Measurements from ENCODE around the gene C15orf39. TPM values are rescaled to one million over a fixed set of nuclear protein-coding genes. Genes with fewer than 3 reads are reported as not detected.

C15orf39 gene
- total and polyA plus RNA-seq, 9 of the 15 experiments (the other 6 are each of a cell fraction or from before 2014, with no cell fraction given), result 0.31 to 29.8 (median 4.4) TPM

- TF ChIP-seq ZBTB5 (IDR thresholded peaks at IDR 0.05) (no peak), ZNF239 (CRISPR knock-in tag; IDR thresholded peaks at IDR 0.05) (no peak), KLF13 (tag; IDR thresholded peaks at IDR 0.05; ENCODE audit: borderline replicate concordance, low read depth) (no peak), MEF2D (tag; conservative IDR thresholded peaks at IDR 0.05; ENCODE audit: low read depth) (peak; percentile 89)
Observed at GRCh38 chr15:75171408-75171807, 30.3 kb upstream of the C15orf39 start (continued).

- TF ChIP-seq ZNF785 (CRISPR knock-in tag; IDR thresholded peaks at IDR 0.05) (no peak), STAG1 (CRISPR knock-in tag; IDR thresholded peaks at IDR 0.05; ENCODE audit: borderline replicate concordance) (no peak), NFIC (IDR thresholded peaks at IDR 0.05) (peak; percentile 50; the same call in 1 of the 2 replicates), MYC (IDR thresholded peaks at IDR 0.05; ENCODE audit: low read depth, low read length) (no peak), MYC (CRISPR knock-in tag; IDR thresholded peaks at IDR 0.05; ENCODE audit: borderline replicate concordance, low read depth) (peak; percentile 34; the same call in 1 of the 2 replicates), MEIS2 (IDR thresholded peaks at IDR 0.05; ENCODE audit: partially characterized antibody) (peak; percentile 65)
- no peak for DNase-seq (ENCODE audit: extremely low read depth in 1 of 4, low spot score in 3 of 4)
- H3K9ac ChIP-seq (ENCODE audit: insufficient read depth in 1 of 2, low read depth in 2 of 2, low read length in 2 of 2), result peak overlapping the region in 1 of 2 experiments; percentile 14; a peak in 1 of 4 replicates
- intact Hi-C loops (cut with micrococcal nuclease) (no loop called here), in situ Hi-C loops (cut with MboI) (no loop called here)
- BruUV-seq (replicated peaks), result no TSS peak
- H3K27me3 ChIP-seq (ENCODE audit: control insufficient read depth in 2 of 2, insufficient read depth in 2 of 2, low read length in 2 of 2), result no peaks in the 10 kb centered on the region
- no peak; the same call in 2 of the 3 replicates for ATAC-seq
- WGBS (ENCODE audit: insufficient coverage, low coverage, missing lambda C conversion rate), result 48% methylated on average over 6 of the region's 6 CpGs
- no peak for FAIRE-seq
- H3K79me2 ChIP-seq (ENCODE audit: control insufficient read depth, insufficient read depth, low read length), result no peaks in the 10 kb centered on the region
- H3K9me3 ChIP-seq (replicated peaks; ENCODE audit: control insufficient read depth, insufficient read depth, low read depth, low read length), result peaks cover 2% of the 10 kb centered on the region; the same call in 1 of the 2 replicates
- H3K27ac ChIP-seq (ENCODE audit: extremely low read depth, low read depth, low read length), result no peak overlapping the region
- H3K36me3 ChIP-seq (ENCODE audit: control insufficient read depth, insufficient read depth, low read length), result no peaks in the 10 kb centered on the region
- H3K4me1 ChIP-seq (replicated peaks in 1 of 2; ENCODE audit: control insufficient read depth in 2 of 2, insufficient read depth in 2 of 2, low read length in 2 of 2), result peaks cover 8 to 38% of the 10 kb centered on the region in 2 experiments
- CTCF ChIA-PET (ENCODE audit: low intra/inter-chr PET ratio), result no interaction called here
- no peaks in the 10 kb centered on the region for H3K9me1 ChIP-seq (ENCODE audit: control insufficient read depth, insufficient read depth, low read length)
- H3K4me3 ChIP-seq, result no peak overlapping the region
- no peaks in the 10 kb centered on the region for H4K20me1 ChIP-seq (replicated peaks; ENCODE audit: control insufficient read depth, insufficient read depth, low read length)
- no peak overlapping the region; the same call in 1 of the 2 replicates for H2AFZ ChIP-seq (ENCODE audit: low read depth, low read length)
- POLR2A ChIA-PET, result no interaction called here
- H3K4me2 ChIP-seq (ENCODE audit: insufficient read depth, low read length), result no peak overlapping the region
Observed at GRCh38 chr15:75172284-75172820, 29.3 kb upstream of the C15orf39 start.
